GM21576 (cell line): ENCODE data around the gene KIAA1191.

ENCODE experiments used
- ATAC-seq: cut with Tn5 transposase; IDR thresholded peaks from one replicate; pipeline ENCODE4 v1.9.1; 2021; ENCODE audit warnings: mild to moderate bottlenecking, moderate library complexity; ENCODE audit not compliant: unreplicated experiment

The KIAA1191 gene

GRCh38 chr5:176366232-176366894, 4.8 kb upstream of the KIAA1191 start:
- no peak for ATAC-seq

GRCh38 chr5:176365351-176366231, 4.0 kb upstream of the KIAA1191 start, which contains the start of gene ARL10:
ARL10 (plus strand) TSS chr5:176365487; CDS start chr5:176365564, 77 bp downstream.
- ATAC-seq, result no peak

GRCh38 chr5:176364765-176365350, 3.3 kb upstream of the KIAA1191 start:
- no peak for ATAC-seq

- peak; percentile 16 for ATAC-seq
Measured at GRCh38 chr5:176362233-176362490, 598 bp upstream of the KIAA1191 start.

GRCh38 chr5:176360894-176361436, 599 bp downstream of the KIAA1191 start:
- no peak for ATAC-seq

- no peak for ATAC-seq
Measured at GRCh38 chr5:176359658-176360057, 1.9 kb downstream of the KIAA1191 start.

- no peak for ATAC-seq
Measured at GRCh38 chr5:176356179-176356566, 5.4 kb downstream of the KIAA1191 start.

- ATAC-seq, result no peak
Measured at GRCh38 chr5:176355400-176356178, 6.0 kb downstream of the KIAA1191 start.

- no peak for ATAC-seq
Measured at GRCh38 chr5:176353533-176353932, 8.0 kb downstream of the KIAA1191 start.

GRCh38 chr5:176352116-176352878, 9.3 kb downstream of the KIAA1191 start:
- no peak for ATAC-seq

- no peak for ATAC-seq
Measured at GRCh38 chr5:176350416-176350815, 11.1 kb downstream of the KIAA1191 start.

- no peak for ATAC-seq
Measured at GRCh38 chr5:176342766-176343458, 18.7 kb downstream of the KIAA1191 start.

GRCh38 chr5:176342158-176342483, 19.4 kb downstream of the KIAA1191 start:
- ATAC-seq, result no peak

- ATAC-seq, result no peak
Measured at GRCh38 chr5:176341325-176342157, 20.0 kb downstream of the KIAA1191 start.

- ATAC-seq, result no peak
Measured at GRCh38 chr5:176339304-176339703, 22.3 kb downstream of the KIAA1191 start.

- no peak for ATAC-seq
Measured at GRCh38 chr5:176337913-176338312, 23.7 kb downstream of the KIAA1191 start.

- ATAC-seq, result no peak
Measured at GRCh38 chr5:176334031-176334770, 27.4 kb downstream of the KIAA1191 start.

GRCh38 chr5:176320577-176320976, 41.0 kb downstream of the KIAA1191 start:
- no peak for ATAC-seq
